HTR-8/SVneo (cell line): ENCODE measurements around the gene SDR42E1.
A peak's percentile ranks its signal among the peaks of the same experiment; 100 is the strongest.
"Not testable (repeated sequence)": the region's sequence is repeated elsewhere in the genome, so short reads cannot be mapped to it uniquely, and the experiment has no call there.

ENCODE experiments used
- DNase-seq: peaks from one replicate; pipeline ENCODE4 v3.0.0; 2011; ENCODE audit warnings: low spot score, mixed read lengths; ENCODE audit not compliant: insufficient read length
- FAIRE-seq: peaks from 2 replicates; lab custom pipeline; 2011; peaks lifted over from hg19 to GRCh38; lab: Jason Lieb, UNC

SDR42E1 gene

GRCh38 chr16:82040296-82040695 lies 29.0 kb upstream of the SDR42E1 start:
- FAIRE-seq (no peak), DNase-seq (no peak)

DNA sequence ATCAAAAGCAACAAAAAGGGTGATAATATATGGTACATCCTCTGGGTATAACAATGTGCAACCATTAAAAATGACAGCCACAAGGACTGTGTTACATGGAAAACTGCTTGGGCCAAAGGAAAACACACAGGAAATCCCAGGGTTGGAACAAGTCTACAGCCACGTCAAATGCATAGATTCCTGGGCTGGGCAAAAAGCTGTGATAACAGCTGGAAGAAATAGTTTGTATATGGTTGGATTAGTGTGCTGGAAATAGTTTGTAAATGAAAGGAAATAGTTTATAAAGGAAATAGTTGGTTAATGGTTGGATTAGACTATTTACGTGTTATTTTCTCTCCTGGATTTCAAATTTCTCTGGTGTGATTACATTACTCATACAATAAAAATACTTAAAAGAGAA lies 26.4 kb upstream of the SDR42E1 start:
- no peak for FAIRE-seq
- DNase-seq, result no peak

DNA sequence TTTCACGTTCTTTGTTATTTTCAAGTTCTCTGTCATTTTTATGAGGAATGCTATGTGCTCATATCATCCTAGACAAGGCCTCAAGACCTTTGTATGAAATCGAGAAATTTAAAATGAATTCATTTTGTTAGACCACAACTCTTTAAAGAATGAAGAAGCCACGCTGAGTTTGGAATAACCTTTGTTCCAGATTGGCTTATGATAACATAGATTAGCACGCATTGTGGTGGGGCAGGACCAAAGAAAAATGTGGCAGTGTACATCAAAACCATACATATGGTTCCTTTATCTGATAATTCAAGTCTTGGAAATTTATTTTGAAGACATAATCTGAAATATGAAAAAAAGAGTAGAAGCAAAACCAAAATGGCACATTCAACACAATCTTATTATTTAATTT lies 26.0 kb upstream of the SDR42E1 start:
- no peak for DNase-seq
- no peak for FAIRE-seq

GRCh38 chr16:82034981-82035612 lies 23.8 kb upstream of the SDR42E1 start, which contains the start of gene HSD17B2:
Gene HSD17B2 (plus strand): TSS chr16:82035253. CDS start chr16:82035425, 172 bp downstream.
- FAIRE-seq (no peak), DNase-seq (no peak)

DNA sequence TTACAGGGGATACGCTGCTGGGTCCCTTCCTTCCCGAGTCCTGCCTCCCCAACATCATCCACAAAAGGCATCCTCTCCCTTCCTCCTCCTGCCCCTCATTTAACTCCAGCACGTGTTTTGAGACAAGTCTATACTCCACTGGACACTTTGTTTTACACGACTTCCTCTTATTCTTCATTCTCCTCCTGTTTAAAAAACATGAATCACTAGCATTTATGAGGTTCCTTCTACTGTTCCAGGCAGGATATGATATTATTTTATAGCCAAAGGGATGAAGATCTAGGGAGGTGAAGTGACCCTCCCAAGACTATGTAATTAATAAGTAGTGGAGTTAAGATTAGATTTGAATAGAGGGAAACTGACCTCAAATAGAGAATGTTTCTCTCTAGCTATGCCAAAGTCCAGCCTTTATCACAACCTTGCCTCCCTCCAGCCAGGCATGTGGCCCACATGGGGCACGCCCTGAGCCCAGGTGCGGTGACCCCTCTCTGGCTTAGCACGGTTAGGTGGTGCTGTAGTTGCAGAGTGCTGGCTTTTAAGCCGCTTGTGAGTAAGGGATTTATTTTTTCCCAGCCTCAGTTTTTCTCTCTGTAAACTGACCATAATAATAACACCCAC lies 22.5 kb upstream of the SDR42E1 start:
- DNase-seq, result no peak
- FAIRE-seq, result no peak

- FAIRE-seq, result no peak
- no peak for DNase-seq
Observed at GRCh38 chr16:82033006-82033405, 21.7 kb upstream of the SDR42E1 start.

GRCh38 chr16:82031116-82032084 lies 20.1 kb upstream of the SDR42E1 start:
- peak; percentile 61 for DNase-seq
- FAIRE-seq, result no peak

DNA sequence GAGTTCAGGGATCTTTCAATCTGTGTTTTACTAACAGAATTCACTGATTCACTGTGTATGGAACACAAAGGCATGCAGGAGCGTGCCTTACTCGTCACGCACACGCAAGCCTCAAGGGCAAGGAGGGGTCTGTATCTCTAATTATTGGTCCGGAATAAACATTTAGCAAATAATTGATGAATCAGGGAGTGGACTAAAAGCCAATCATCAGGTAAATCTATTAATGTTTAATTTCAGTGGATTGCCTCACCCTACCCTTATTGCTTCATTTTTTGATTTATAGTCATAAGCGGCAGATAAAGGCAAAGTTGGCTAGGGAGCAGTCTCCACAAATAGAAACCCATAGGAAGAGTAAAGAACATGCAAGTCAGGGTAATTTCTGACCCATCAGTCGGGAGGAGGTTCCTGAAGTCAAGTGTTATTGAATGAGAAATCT lies 16.4 kb upstream of the SDR42E1 start:
- DNase-seq (no peak), FAIRE-seq (no peak)

- no peak for FAIRE-seq
- DNase-seq, result no peak
Observed at GRCh38 chr16:82024883-82025282, 13.6 kb upstream of the SDR42E1 start.

GRCh38 chr16:82024316-82024715 lies 13.0 kb upstream of the SDR42E1 start:
- no peak for FAIRE-seq
- DNase-seq, result no peak

- FAIRE-seq, result peak; percentile 70
- no peak for DNase-seq
Observed at GRCh38 chr16:82023206-82023605, 11.9 kb upstream of the SDR42E1 start.

- FAIRE-seq (no peak), DNase-seq (no peak)
Observed at GRCh38 chr16:82020051-82020450, 8.8 kb upstream of the SDR42E1 start.

DNA sequence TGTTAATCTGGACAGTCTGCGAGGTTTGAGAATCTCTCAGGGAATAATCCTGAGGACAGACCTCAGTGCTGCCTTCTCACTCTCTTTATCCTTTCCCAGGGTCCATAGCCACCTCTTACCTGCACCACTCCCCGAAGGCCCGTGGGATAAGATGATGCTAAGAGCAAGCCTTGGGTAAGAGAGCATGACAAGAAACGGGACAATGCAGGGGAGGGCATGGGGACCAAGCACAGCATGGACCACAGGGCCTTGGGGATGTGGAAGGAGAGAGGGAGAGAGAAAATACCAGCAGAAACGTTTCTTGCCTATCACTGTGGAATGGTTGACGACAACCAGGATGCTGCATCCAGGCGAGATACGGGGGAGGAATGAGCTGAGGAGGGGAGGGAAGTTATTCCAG lies 8.3 kb upstream of the SDR42E1 start:
- FAIRE-seq (no peak), DNase-seq (no peak)

DNA sequence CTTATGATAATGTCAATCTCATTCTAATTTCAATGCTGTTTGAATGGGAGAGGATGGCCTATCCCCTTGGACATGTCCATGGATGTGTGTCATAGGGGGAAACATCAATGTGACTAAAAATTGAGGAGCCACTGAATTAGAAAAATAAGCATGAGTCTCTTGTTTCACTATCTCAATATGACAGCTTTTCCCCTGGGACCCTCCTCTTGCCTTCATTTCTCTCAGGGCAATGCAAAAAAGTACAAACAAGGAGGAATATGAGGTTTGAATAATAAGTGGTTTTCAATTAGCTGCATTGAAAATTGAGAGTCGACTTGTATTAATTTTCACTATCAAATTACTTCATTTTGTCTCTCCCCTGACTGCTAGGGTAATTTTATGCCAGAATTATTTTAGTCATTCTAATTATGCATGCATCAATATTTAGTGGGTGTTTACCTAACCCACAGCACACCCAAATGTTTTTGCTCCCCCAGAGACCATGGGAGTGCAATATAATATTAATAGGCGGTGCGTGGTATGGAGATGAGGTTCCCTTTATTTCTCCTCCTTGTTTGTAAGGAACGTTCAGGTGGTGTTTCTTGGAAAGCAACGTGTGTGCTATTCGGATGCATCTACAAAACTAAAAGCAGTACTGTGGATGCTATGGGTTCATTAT lies 6.8 kb upstream of the SDR42E1 start:
- FAIRE-seq (no peak), DNase-seq (no peak)

GRCh38 chr16:82016964-82017363 lies 5.7 kb upstream of the SDR42E1 start:
- no peak for DNase-seq
- FAIRE-seq, result no peak

DNA sequence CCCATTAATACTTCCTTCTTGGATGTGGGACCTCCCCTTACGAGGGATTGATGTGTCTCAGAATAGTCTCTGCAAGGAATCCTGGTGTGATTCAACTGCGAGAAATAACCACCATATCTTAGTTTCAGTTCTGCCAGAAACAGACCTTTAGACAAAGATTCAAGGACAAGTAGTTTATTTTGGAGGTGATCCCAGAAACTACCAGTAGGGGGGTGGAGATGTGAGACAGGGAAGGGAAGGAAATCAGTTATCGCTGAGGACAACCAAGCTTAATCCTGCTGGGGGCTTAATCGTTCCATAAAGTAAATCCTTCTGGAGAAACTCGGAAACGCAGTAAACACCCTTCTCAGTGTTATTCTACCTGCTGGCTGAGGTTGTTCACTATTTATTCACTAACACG lies 5.0 kb upstream of the SDR42E1 start:
- FAIRE-seq, result no peak
- DNase-seq, result no peak

GRCh38 chr16:82013139-82013538 lies 1.9 kb upstream of the SDR42E1 start:
- no peak for FAIRE-seq
- no peak for DNase-seq

DNA sequence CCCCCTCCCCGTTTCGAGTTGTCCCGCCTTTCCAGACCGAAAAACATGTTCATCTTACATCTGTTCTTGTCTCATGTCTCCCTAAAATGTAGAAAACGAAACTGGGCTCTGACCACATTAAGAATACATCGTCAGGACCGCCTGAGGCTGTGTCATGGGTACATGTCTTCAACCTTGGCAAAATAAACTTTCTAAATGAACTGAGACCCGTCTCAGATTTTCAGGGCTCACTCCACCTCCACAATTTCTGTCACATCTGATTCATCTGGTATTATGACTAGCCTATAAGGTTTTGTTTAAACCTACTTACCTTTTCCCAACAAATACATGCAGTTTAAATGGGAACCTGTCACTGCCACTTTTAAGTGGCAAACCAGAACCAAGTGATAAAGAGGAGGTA lies 621 bp downstream of the SDR42E1 start:
- FAIRE-seq (no peak), DNase-seq (no peak)

- FAIRE-seq, DNase-seq: not testable (repeated sequence)
Observed at GRCh38 chr16:82009789-82010188, 1.5 kb downstream of the SDR42E1 start.

- FAIRE-seq, result no peak
- no peak for DNase-seq
Observed at GRCh38 chr16:82008957-82009592, 2.2 kb downstream of the SDR42E1 start.
